Activated CD4-positive, alpha-beta T cell treated with anti-CD3 and anti-CD28 coated beads for 36 hours (primary cell): ENCODE data around the gene NNMT. TPM values are rescaled to one million over a fixed set of nuclear protein-coding genes. Genes with fewer than 3 reads are reported as not detected.
A peak's percentile ranks its signal among the peaks of the same experiment; 100 is the strongest.

Experiments used
- ATAC-seq: fragments of 200-7000 bp; cut with Tn5 transposase; one replicate; pipeline ENCODE4 v1.10.0; 2021; ENCODE audit warnings: mild to moderate bottlenecking, moderate library complexity
- CTCF ChIA-PET: fragments of 350-600 bp; sonication (Branson Sonifier 250); formaldehyde crosslinking; loops from one replicate; lab custom pipeline; 2021; ENCODE audit warnings: antibody characterized with exemption; lab: Charles Lee
- POLR2A ChIA-PET: fragments of 350-600 bp; sonication (Branson Sonifier 250); formaldehyde crosslinking; loops from one replicate; lab custom pipeline; 2021; ENCODE audit warnings: antibody characterized with exemption, inconsistent platforms; lab: Charles Lee
- DNase-seq: peaks from one replicate; pipeline ENCODE4 v3.0.0-alpha.2; 2020
- H3K27ac Mint-ChIP-seq: one replicate; pipeline ENCODE4 v1.8.0; 2021; ENCODE audit warnings: mixed read lengths
- H3K27me3 Mint-ChIP-seq: one replicate; pipeline ENCODE4 v1.8.0; 2021; ENCODE audit warnings: mixed read lengths
- H3K36me3 Mint-ChIP-seq: one replicate; pipeline ENCODE4 v1.8.0; 2021; ENCODE audit warnings: low read depth, mixed read lengths
- H3K4me1 Mint-ChIP-seq: one replicate; pipeline ENCODE4 v1.8.0; 2021; ENCODE audit warnings: mixed read lengths
- H3K4me3 Mint-ChIP-seq: one replicate; pipeline ENCODE4 v1.8.0; 2021; ENCODE audit warnings: mild to moderate bottlenecking, moderate library complexity, mixed read lengths
- H3K9me3 Mint-ChIP-seq: one replicate; pipeline ENCODE4 v1.8.0; 2021; ENCODE audit warnings: low read depth, mixed read lengths
- intact Hi-C, 2 experiments: fragments of 100-400 bp; cut with DNase I in 1 of 2; cut with micrococcal nuclease in 1 of 2; formaldehyde crosslinking; loops; one replicate each; pipeline versions ENCODE4 v1.14.2 to v1.15.1; 2022 to 2024; cut with DNase I, micrococcal nuclease
- total RNA-seq, 2 experiments: library from RNA; stranded (reverse); gene quantifications; one replicate each; pipeline ENCODE4 v1.2.3, GENCODE V29; 2021

Gene NNMT
- total RNA-seq, 2 experiments from 2014 or later, result not detected

DNA sequence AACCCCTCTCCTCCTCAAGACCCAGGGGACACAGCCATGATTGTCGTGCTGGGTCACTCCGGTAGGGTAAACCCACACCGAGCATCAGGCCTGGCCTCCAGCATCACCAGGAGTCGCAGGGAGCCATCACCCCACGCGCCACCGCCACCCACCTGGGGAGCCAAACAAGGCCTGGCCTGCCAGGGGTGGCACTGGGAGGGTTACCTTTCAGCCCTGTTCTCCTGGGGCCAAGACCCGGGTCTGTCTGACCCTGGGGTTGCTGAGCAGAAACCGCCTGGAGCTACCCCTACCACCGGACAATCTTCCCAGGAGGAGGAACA is 39.3 kb upstream of the NNMT start:
- no peak overlapping the region for H3K27ac Mint-ChIP-seq
- H3K4me3 Mint-ChIP-seq, result no peak overlapping the region
- ATAC-seq (no peak), DNase-seq (no peak)
- ChIA-PET POLR2A (no interaction called here), CTCF (interaction anchor here (0.8 to 1.3 kb wide), 2 partner anchors 183 to 975 kb away, joined by 3 read pairs; no protein-coding TSS in a partner anchor)
- no peaks in the 10 kb centered on the region for H3K9me3 Mint-ChIP-seq
- H3K4me1 Mint-ChIP-seq, result no peaks in the 10 kb centered on the region
- no peaks in the 10 kb centered on the region for H3K27me3 Mint-ChIP-seq
- H3K36me3 Mint-ChIP-seq, result no peaks in the 10 kb centered on the region
- intact Hi-C loops, result no loop called here

DNA sequence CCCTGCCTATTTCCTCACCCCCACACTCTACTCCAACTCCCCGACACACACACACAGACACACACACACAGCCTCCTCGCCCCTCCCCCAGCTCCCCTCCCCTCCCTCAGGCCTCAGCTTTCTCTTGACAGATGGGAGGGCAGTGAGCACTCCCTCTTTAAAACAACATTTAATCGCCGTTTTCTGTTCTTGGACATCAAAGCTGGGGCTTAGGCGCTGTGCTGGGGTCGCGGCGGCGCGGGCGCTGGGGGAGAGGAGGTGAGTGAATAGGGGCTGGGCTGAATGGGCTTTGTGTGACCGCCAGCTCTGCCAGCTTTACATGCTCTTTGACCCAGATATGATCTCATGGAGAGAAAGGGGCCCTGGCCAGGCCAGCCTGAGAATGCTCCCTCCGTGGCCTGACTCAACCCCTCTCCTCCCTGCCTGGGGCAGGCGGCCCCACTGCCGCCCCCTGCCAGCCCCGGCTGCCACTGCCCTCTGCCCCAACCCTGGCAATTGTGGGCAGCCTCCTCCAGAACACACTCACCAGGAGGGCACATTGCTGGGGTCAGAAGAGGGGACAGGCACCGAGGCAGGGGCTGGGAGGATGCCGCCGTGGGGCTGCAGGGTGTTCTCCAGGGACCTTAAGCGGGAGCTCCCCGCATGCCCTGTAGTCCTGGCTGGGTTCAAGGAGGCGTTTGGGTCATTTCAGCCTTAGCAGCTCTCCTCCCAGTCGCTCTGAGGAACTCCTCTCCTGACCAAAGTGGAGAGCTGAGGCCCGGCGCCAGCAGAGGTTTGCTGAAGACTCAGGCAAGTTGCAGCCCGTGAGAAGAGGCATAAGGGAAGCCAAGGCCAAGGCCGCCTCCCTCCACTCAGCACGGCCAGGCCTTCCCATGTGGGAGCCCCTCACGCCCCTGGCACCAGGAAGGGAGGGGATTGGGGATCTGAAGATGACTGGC is 38.3 kb upstream of the NNMT start:
- H3K27me3 Mint-ChIP-seq, result no peaks in the 10 kb centered on the region
- DNase-seq, result no peak
- H3K4me3 Mint-ChIP-seq, result no peak overlapping the region
- H3K4me1 Mint-ChIP-seq, result no peaks in the 10 kb centered on the region
- no peaks in the 10 kb centered on the region for H3K9me3 Mint-ChIP-seq
- no peak overlapping the region for H3K27ac Mint-ChIP-seq
- ChIA-PET POLR2A (interaction anchor here (0.7 kb wide), 1 partner anchor 61 kb away, joined by 3 read pairs; no protein-coding TSS in a partner anchor), CTCF (interaction anchor here (1.3 to 6.1 kb wide), 3 partner anchors 184 to 362 kb away, joined by 3 to 62 read pairs (median 49); no protein-coding TSS in a partner anchor)
- H3K36me3 Mint-ChIP-seq, result no peaks in the 10 kb centered on the region
- intact Hi-C loops, result no loop called here
- ATAC-seq, result no peak

DNA sequence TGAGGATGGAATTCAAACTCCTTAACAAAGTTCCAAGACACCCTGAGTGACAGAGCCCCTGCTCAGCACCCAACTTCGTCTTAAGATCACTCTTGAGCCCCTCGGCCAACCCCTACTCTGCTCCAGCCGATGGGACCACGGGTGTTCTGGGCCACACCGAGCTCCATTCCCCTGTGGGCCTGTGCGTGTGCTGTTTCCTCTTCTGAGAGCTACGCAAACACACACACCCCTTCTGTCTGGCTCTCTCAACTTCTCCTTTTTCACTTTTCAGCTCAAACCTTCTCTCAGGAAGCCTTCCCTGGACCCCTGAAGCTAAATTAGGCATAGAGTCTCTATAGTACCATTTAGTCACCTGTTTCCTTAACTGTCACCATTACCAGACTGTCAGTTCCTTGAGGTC is 37.5 kb upstream of the NNMT start:
- ATAC-seq (no peak), DNase-seq (no peak)
- Mint-ChIP-seq H3K9me3 (no peaks in the 10 kb centered on the region), H3K36me3 (no peaks in the 10 kb centered on the region), H3K27me3 (no peaks in the 10 kb centered on the region), H3K4me3 (no peak overlapping the region), H3K27ac (no peak overlapping the region), H3K4me1 (no peaks in the 10 kb centered on the region)
- CTCF ChIA-PET, result interaction anchor here (0.6 to 6.1 kb wide), 4 partner anchors 10 to 363 kb away, joined by 4 to 62 read pairs (median 26); no protein-coding TSS in a partner anchor
- intact Hi-C loops, result no loop called here
- POLR2A ChIA-PET, result no interaction called here

DNA sequence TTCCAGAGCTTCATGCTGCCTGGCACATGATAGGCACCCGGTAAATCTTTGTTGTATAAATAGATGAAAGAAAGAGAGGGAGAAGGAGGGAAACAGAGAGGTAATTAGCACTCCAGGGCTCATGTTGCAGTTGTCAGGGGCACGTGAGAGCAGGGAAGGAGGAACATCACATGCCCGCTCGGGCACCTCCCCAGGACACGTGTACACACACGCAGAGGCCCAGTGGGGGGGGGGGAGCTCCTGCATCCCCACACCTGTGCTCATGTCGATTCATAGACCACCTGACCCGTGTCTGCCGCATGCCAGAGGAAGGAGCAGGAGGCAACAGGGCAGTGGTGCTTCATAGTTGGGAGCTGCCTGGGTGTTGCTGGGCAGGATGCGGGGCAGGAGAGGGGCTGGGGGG is 37.1 kb upstream of the NNMT start:
- no peak overlapping the region for H3K4me3 Mint-ChIP-seq
- POLR2A ChIA-PET, result no interaction called here
- no peaks in the 10 kb centered on the region for H3K27me3 Mint-ChIP-seq
- H3K36me3 Mint-ChIP-seq, result no peaks in the 10 kb centered on the region
- ATAC-seq (no peak), DNase-seq (no peak)
- no peaks in the 10 kb centered on the region for H3K9me3 Mint-ChIP-seq
- no peak overlapping the region for H3K27ac Mint-ChIP-seq
- intact Hi-C loops, result no loop called here
- H3K4me1 Mint-ChIP-seq, result no peaks in the 10 kb centered on the region
- CTCF ChIA-PET, result interaction anchor here (0.6 to 9.0 kb wide), 6 partner anchors 9 to 364 kb away, joined by 4 to 108 read pairs (median 27); no protein-coding TSS in a partner anchor

DNA sequence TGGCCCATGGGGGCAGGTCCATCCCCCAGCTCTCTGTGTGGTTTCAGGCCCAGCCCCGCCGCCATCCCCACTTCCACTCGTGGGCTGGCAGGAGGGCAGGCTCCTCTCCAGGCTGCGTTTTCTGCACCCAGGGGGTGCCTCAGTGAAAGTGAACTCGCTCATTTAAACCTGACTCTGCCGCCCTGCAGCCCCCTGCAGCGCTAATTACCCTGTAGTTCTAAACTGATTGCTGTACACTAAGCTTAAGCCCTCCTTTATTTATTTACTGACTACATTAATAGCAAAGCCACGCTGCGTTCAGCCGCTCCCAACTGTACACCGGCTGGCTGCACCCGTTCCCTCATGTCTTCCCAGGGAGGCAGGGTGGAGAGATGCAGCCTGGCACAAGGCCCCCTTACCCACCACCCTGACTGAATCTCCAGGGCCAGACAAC is 36.6 kb upstream of the NNMT start:
- intact Hi-C loops, result no loop called here
- CTCF ChIA-PET, result interaction anchor here (0.7 to 9.0 kb wide), 11 partner anchors 13 to 724 kb away, joined by 3 to 108 read pairs (median 5); no protein-coding TSS in a partner anchor
- H3K27me3 Mint-ChIP-seq, result no peaks in the 10 kb centered on the region
- DNase-seq (no peak), ATAC-seq (no peak)
- no peaks in the 10 kb centered on the region for H3K9me3 Mint-ChIP-seq
- POLR2A ChIA-PET, result interaction anchor here (0.6 kb wide), 1 partner anchor 396 kb away, joined by 4 read pairs; no protein-coding TSS in a partner anchor
- no peak overlapping the region for H3K4me3 Mint-ChIP-seq
- no peaks in the 10 kb centered on the region for H3K4me1 Mint-ChIP-seq
- no peaks in the 10 kb centered on the region for H3K36me3 Mint-ChIP-seq
- H3K27ac Mint-ChIP-seq, result no peak overlapping the region

DNA sequence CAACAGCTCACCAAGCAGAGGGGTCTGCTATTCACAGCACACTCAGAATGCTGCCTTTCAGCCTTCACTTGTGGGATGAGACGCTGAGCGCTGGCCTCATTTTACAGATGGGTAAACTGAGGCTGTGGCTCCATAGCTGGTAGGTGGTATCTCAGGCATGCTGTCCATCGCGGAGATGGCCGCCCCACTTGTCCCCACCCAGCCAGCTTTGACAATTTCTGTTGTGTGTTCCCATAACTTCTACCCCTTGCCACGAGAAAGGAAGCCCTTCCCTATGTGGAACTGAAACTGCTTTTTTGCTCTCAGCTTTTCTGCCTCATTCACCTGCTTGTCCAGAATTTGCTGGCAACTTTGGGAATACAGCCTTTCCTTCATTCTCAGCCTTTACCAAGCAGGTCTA is 36.1 kb upstream of the NNMT start:
- DNase-seq, result no peak
- H3K4me1 Mint-ChIP-seq, result no peaks in the 10 kb centered on the region
- intact Hi-C loops, result loop anchor here (2.0 to 5.0 kb wide), 2 partner anchors 453 to 955 kb away; no protein-coding TSS in a partner anchor
- H3K27ac Mint-ChIP-seq, result no peak overlapping the region
- H3K9me3 Mint-ChIP-seq, result no peaks in the 10 kb centered on the region
- ATAC-seq, result no peak
- no peak overlapping the region for H3K4me3 Mint-ChIP-seq
- no peaks in the 10 kb centered on the region for H3K36me3 Mint-ChIP-seq
- no peaks in the 10 kb centered on the region for H3K27me3 Mint-ChIP-seq
- CTCF ChIA-PET, result interaction anchor here (0.7 to 9.0 kb wide), 29 partner anchors 10 to 723 kb away, joined by 3 to 108 read pairs (median 5); no protein-coding TSS in a partner anchor
- POLR2A ChIA-PET, result interaction anchor here (0.6 kb wide), 1 partner anchor 397 kb away, joined by 4 read pairs; no protein-coding TSS in a partner anchor

DNA sequence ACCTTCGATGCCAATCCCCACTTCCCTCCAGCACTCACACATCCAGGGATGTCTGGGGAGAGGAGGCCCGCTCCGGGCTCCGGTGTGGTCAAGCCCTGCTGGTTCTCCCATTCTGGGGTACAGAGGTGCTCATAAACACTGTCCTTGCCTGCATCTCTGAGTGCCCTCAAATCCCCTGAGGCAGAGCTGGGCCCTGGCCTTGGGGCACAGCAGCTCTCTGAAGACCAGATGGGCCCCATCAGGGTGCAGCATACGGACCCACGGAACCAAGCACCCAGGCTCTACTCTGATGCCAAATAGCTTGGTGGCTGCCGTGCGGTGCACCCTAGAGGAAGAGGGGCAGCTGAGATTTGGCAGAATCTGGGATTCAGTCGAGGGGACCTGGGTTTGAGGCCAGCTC is 35.7 kb upstream of the NNMT start:
- DNase-seq, result no peak
- Mint-ChIP-seq H3K9me3 (no peaks in the 10 kb centered on the region), H3K27ac (no peak overlapping the region), H3K4me3 (no peak overlapping the region), H3K4me1 (no peaks in the 10 kb centered on the region), H3K36me3 (no peaks in the 10 kb centered on the region), H3K27me3 (no peaks in the 10 kb centered on the region)
- POLR2A ChIA-PET, result no interaction called here
- ATAC-seq, result no peak
- CTCF ChIA-PET, result interaction anchor here (0.7 to 9.0 kb wide), 37 partner anchors 10 to 723 kb away, joined by 3 to 108 read pairs (median 4); no protein-coding TSS in a partner anchor
- intact Hi-C loops, result loop anchor here (2.0 to 5.0 kb wide), 2 partner anchors 453 to 956 kb away; no protein-coding TSS in a partner anchor

DNA sequence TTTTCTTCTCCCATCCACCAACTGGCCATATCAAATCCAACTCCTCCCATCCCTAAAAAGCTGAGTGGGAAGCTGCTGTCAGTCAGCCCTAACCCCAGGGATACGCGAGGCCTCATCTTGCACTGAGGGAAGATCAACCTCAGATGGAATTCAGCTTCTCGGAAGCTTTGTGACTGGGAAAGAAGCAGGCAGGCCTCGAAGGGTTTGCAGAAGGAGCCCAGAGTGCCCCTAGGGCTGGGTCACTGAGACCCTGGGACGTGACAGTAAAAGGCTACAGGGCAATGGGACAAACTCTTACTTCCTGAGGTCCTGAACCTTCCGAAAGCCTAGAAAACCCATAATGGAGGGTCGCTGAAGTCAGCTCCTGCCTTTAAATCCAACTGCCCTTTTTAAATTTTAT is 34.4 kb upstream of the NNMT start:
- no peak for ATAC-seq
- Mint-ChIP-seq H3K4me3 (no peak overlapping the region), H3K27ac (no peak overlapping the region), H3K4me1 (no peaks in the 10 kb centered on the region), H3K36me3 (no peaks in the 10 kb centered on the region), H3K27me3 (peaks cover 4% of the 10 kb centered on the region), H3K9me3 (no peaks in the 10 kb centered on the region)
- DNase-seq, result no peak
- intact Hi-C loops, result loop anchor here (1.0 to 5.0 kb wide), 8 partner anchors 202 to 957 kb away; partner anchors contain the start of gene ZBTB16 (in 1 of the 2)
- ChIA-PET POLR2A (no interaction called here), CTCF (interaction anchor here (0.6 to 9.0 kb wide), 38 partner anchors 8 to 585 kb away, joined by 3 to 108 read pairs (median 4); no protein-coding TSS in a partner anchor)

DNA sequence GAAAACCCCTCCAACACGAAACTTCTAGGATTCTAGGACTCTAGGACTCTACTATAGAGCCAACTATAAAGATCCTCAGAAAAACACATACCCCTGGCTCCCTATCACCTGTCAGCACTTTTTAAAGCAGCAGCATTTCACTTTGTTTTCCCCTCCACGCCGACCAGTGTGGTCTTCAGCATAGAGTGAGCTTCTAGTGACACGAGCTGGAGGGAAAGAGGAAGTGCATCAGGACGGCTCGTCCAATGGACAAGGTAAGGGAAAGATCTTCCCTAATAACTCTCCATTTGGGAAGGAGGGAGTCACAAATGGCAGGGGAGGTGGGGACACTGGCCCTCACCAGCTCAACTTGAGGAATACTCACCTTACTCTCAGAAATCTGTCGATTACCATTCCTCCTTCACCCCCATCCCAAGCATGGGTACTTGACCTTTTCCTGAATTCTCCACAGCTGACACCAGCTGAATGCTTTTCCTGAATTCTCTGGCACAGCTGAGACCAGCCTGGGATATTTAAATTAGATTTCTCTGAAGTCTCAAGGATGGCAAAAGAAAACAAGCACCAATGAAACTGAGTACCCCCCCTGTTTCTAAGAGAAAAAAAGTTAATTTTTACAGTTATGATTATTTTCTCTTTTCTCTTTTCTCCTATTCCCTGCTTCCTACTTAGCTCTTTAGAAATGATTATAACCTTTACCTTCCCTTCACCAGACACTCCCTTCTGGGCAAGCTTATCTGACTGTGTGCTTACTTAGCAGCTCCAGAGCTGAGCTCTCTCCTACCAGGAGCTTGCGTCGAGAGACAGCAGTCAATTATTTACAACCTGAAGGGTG is 33.3 kb upstream of the NNMT start:
- Mint-ChIP-seq H3K4me3 (no peak overlapping the region), H3K27ac (no peak overlapping the region), H3K27me3 (peaks cover 4% of the 10 kb centered on the region), H3K9me3 (no peaks in the 10 kb centered on the region), H3K36me3 (no peaks in the 10 kb centered on the region), H3K4me1 (no peaks in the 10 kb centered on the region)
- intact Hi-C loops, result loop anchor here (1.0 to 5.0 kb wide), 3 partner anchors 204 to 456 kb away; partner anchors contain the start of gene ZBTB16 (in 1 of the 2)
- ChIA-PET CTCF (interaction anchor here (0.6 to 9.0 kb wide), 22 partner anchors 11 to 456 kb away, joined by 3 to 108 read pairs (median 3); no protein-coding TSS in a partner anchor), POLR2A (interaction anchor here (0.6 kb wide), 1 partner anchor 367 kb away, joined by 7 read pairs; no protein-coding TSS in a partner anchor)
- DNase-seq (peak; percentile 24), ATAC-seq (peak; percentile 26)

DNA sequence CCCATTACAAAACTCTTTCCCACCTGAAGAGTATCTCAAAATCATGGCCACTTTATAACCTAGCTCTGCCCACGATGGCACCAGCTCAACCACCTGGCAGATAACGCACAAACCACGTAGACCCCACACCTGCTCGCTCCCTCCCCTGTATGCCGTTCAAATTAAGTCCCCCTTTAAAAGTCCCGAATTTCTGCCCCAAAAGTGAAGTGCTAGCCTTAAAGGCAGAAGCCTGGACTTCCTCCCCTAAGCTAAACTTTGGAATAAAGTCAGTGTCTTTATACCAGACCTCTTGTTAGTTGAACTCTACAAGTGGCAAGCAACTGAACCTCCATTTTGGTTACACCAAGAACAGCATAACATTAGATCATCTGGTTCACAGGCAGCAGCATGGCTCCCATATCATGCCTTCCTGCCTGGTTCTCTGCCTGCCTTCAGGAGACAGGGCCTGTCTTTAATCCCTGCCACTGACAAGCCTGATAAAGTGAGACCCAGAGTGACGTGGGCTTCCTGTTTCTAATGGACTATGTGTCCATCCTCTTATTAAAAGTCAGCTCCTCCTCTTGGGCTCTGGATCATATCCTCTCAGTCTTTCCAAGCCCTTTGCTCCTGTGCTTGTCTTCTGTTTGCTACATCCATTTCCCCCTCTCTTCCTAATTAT is 32.6 kb upstream of the NNMT start:
- intact Hi-C loops, result loop anchor here (2.0 to 5.0 kb wide), 2 partner anchors 456 to 457 kb away; no protein-coding TSS in a partner anchor
- no peaks in the 10 kb centered on the region for H3K9me3 Mint-ChIP-seq
- ChIA-PET POLR2A (interaction anchor here (0.6 kb wide), 1 partner anchor 368 kb away, joined by 7 read pairs; no protein-coding TSS in a partner anchor), CTCF (interaction anchor here (0.6 to 9.0 kb wide), 15 partner anchors 10 to 368 kb away, joined by 3 to 108 read pairs (median 3); no protein-coding TSS in a partner anchor)
- no peaks in the 10 kb centered on the region for H3K4me1 Mint-ChIP-seq
- H3K27ac Mint-ChIP-seq, result no peak overlapping the region
- no peak for DNase-seq
- ATAC-seq, result no peak
- no peaks in the 10 kb centered on the region for H3K36me3 Mint-ChIP-seq
- no peak overlapping the region for H3K4me3 Mint-ChIP-seq
- peaks cover 4% of the 10 kb centered on the region for H3K27me3 Mint-ChIP-seq
